T47D (cell line): ENCODE measurements around the gene SHISA3.
"Not testable (repeated sequence)": the region's sequence is repeated elsewhere in the genome, so short reads cannot be mapped to it uniquely, and the experiment has no call there.

Source experiments
- DNase-seq, 2 experiments: peaks; one replicate each; pipeline versions ENCODE4 v3.0.0 to v3.0.0-alpha.2; 2011 to 2012; ENCODE audit warnings: low read depth in 1 of 2, low spot score in 1 of 2
- JUND ChIP-seq: IDR thresholded peaks from 2 replicates; pipeline ENCODE4 v1.6.1; 2012; ENCODE audit warnings: low read depth
- in situ Hi-C: cut with HindIII; loops from 2 replicates; pipeline ENCODE4 v1.10.0; 2016; ENCODE audit warnings: low sequenced_read_pairs, low pct_unique_long_range_greater_than_20kb

The SHISA3 gene

GRCh38 chr4:42366959-42367358 is 30.3 kb upstream of the SHISA3 start:
- in situ Hi-C loops = no loop called here
- no peak for TF ChIP-seq JUND

GRCh38 chr4:42369489-42369888 is 27.8 kb upstream of the SHISA3 start:
- in situ Hi-C loops = no loop called here
- TF ChIP-seq JUND = no peak
- DNase-seq = no peak

More at GRCh38 chr4:42366959-42367358, 30.3 kb upstream of the SHISA3 start:
- DNase-seq = no peak

DNA sequence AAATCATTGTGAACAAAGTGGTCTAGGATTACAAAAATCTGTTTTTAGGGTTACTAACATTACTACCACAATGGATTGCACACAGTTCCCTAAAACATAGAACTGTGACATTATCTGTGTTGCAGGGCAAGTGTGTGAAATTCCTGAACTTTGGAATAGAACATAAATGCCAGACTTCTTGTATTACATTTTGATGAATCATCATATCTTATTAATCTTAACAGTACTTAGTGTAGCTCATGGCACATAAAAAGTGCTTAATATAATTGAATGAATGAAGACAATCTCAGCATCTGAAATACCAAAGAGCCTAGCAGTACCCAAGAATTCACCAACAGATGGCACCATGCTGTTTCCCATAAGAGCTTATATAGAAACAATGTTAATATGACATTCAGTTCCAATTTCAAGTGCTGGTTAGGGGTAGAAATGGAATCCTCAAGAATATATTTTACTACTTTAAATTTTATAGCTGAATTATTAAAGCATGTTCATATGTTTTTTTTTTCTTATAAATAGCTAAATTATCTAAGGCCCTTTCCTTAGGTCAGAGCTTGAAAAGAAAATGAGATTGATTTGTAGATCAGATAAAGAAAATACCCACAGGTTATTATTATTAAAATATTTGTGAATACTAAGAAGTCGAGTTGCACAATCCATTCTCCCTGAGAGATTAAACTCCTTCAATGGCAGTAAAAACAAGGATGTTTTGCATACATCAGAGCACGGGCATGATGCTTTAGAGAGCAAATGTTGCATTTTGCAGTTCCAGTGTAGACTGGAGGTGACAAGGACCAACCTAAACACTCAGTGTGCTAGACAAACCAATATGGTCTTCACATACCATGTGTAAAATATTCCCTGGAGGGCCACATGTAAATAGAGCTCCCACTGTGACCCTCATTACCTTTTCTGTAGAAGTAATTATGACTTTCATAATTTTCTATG is 25.7 kb upstream of the SHISA3 start:
- no peak for TF ChIP-seq JUND
- in situ Hi-C loops = no loop called here
- peak; percentile 63 to 66 for DNase-seq

- in situ Hi-C loops = not testable (repeated sequence)
These were observed 25.0 kb upstream of the SHISA3 start for GRCh38 chr4:42372303-42372702.

DNA sequence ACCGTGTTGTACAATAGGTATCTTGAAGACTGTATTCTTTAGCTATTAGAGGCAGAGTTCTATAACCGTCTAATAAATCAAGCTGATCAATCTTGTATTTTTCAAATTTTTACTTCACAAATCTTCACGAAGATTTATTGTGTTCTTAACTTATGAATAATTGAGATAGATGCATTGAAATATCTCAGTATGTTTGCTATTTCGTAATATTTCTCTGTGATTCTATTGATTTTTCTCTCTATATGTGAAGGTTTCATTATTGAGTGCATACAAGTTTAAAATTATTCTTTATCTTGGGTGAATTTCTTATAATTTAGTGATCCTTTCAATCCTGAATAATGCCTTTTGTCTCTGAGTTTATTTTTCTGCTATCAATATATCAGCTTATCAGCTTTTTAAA is 19.8 kb upstream of the SHISA3 start:
- TF ChIP-seq JUND = no peak
- no peak for DNase-seq
- in situ Hi-C loops = no loop called here

More at GRCh38 chr4:42372303-42372702, 25.0 kb upstream of the SHISA3 start:
- DNase-seq = not testable (repeated sequence)

GRCh38 chr4:42381666-42382065 is 15.6 kb upstream of the SHISA3 start:
- no peak for TF ChIP-seq JUND
- in situ Hi-C loops = no loop called here
- no peak for DNase-seq

- TF ChIP-seq JUND = no peak
- in situ Hi-C loops = no loop called here
- no peak for DNase-seq
These were observed 11.8 kb upstream of the SHISA3 start for GRCh38 chr4:42385516-42385915.

GRCh38 chr4:42390622-42391354 is 6.5 kb upstream of the SHISA3 start:
- no peak for DNase-seq
- no peak for TF ChIP-seq JUND
- in situ Hi-C loops = no loop called here

DNA sequence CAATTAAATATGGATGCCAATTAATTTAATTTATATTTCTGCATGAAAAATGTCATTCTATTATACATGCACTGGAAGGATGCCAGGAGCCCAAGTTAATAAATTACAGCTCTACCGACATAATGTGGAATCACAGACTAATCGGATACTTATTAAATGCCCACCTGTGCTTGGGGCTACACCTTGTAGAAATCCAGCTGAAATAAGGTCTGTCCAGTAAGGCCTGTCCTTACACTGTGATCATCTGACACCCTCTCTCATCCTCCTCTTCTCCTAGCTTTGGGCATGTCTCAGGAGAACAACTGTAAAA is 6.0 kb upstream of the SHISA3 start:
- no peak for TF ChIP-seq JUND
- in situ Hi-C loops = no loop called here
- DNase-seq = no peak

DNA sequence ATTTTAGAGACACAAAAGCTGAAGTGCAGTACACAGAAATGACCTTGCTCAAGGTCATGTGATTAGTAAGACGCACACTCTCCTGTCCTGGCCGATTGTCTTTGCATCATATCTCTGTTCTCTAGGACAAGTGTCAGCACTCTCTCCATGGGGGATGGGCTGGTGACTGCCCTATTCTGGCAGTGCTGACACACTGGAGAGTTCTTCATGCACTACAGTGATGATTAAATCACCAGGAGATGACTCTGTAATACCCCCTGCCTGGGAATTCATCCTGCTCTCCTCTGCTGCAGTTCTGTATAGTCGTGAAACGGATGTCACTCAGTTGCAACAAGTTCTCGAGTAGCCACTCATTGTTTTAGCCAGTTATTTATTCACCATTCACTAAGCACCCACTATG is 5.3 kb upstream of the SHISA3 start:
- in situ Hi-C loops = no loop called here
- DNase-seq = no peak
- TF ChIP-seq JUND = no peak

GRCh38 chr4:42392436-42392835 is 4.9 kb upstream of the SHISA3 start:
- DNase-seq = no peak
- in situ Hi-C loops = no loop called here
- no peak for TF ChIP-seq JUND

DNA sequence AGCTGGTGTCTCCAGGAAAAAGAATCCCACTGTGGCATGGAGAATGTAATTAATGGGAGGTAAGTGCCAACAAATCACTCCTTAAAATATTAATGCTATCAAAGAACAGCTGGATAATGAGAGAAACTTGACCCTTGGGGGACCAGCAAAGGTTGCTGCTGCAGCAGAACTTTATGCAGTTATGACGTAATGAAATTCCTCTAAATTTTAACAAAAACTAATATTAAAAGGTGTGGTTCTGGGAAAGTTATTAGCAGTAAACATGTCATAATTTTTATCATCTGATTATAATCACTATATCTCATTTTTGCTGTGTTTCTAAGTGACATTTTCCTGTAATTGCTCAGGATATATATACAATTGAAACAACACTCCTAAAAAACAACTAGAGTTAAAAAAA is 1.7 kb upstream of the SHISA3 start:
- no peak for DNase-seq
- no peak for TF ChIP-seq JUND
- in situ Hi-C loops = no loop called here

DNA sequence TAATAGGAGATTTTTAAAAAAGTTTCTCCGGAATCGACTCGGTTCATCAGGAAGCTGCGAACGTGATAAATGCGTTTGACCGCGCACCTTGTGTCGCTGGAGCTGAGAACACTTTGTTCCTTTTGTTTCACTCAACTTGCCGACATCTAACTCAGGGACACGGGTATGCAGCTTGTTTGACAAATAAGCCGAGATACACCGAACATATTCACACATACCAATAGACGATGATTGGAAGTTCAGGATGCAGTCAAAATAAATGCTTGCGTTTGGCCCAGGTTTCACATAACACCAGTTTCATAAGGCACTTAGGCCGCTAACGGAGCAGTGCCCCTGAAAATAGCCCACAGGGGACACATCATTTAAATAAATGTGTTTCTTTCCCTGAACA is 932 bp upstream of the SHISA3 start:
- TF ChIP-seq JUND = no peak
- in situ Hi-C loops = no loop called here
- DNase-seq = no peak
